COLO668 (cell line): ENCODE measurements around the gene CD37.
"Not testable (repeated sequence)": the region's sequence is repeated elsewhere in the genome, so short reads cannot be mapped to it uniquely, and the experiment has no call there.

Source experiments
- DNase-seq: peaks from one replicate; lab custom pipeline; 2025; ENCODE audit not compliant: unreplicated experiment; lab: John Stamatoyannopoulos, UW

Gene CD37

GRCh38 chr19:49373174-49373573, 38.0 kb downstream of the CD37 start:
- not testable (repeated sequence) for DNase-seq

DNA sequence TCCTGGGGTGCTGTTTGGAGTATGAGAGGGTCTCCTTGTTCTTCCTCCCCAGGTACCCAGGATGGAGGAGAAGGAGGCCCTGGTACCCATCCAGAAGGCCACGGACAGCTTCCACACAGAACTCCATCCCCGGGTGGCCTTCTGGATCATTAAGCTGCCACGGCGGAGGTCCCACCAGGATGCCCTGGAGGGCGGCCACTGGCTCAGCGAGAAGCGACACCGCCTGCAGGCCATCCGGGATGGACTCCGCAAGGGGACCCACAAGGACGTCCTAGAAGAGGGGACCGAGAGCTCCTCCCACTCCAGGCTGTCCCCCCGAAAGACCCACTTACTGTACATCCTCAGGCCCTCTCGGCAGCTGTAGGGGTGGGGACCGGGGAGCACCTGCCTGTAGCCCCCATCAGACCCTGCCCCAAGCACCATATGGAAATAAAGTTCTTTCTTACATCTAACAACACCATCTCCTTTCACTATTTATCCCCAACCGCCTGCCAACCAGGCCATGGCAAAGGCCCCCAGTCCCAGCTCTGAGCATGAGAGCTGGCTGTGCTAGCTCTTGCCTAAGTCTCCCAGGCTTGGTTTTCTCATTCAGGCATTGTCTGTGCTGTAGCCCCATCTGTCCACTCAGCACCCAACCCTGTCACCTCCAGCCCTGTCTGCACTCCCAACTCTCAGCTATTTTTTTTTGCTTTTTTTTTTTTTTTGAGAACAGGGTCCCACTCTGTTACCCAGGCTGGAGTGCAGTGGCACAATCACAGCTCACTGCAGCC, 39.6 kb downstream of the CD37 start:
- DNase-seq: no peak

GRCh38 chr19:49378512-49378911, 43.3 kb downstream of the CD37 start:
- DNase-seq: no peak

GRCh38 chr19:49380391-49380790, 45.2 kb downstream of the CD37 start:
- DNase-seq: no peak

DNA sequence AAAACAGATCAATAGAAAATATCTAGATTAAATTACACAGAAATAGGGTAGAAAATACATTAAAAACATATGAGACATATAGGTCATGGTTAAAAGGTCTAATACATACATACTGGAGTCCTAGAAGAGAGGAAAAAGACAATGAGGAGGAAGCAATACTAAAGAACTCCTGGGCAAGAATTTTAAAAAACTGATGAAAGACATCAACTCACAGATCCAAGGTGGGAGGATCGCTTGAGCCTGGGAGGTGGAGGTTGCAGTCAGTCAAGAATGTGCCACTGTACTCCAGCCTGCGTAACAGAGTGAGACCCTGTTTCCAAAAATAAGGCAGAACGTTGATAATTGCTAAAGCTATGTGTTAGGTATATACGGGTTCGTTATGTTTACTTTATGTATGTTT, 47.4 kb downstream of the CD37 start:
- DNase-seq: no peak

DNA sequence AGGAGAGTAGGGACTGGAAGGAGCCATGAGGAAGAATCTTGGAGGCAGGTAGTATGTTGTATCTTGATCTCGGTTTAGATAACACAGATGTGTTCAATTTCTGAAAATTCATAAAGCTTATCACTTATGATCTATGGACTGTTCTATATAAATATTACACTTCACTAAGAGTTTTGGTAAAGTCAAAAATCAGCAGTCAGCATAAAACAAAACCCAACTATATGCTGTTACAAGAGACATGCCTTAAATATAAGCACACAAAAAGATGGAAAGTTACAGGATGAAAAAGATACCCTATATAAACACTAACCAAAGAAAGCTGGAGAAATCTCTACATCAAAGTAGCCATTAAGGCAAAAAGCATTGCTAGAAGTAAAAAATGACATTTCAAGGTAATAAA, 48.4 kb downstream of the CD37 start:
- no peak for DNase-seq

- DNase-seq: no peak
Measured at GRCh38 chr19:49387936-49388372, 52.7 kb downstream of the CD37 start, which contains the start of gene KASH5. KASH5 (plus strand) TSS chr19:49388249; CDS start chr19:49390884, 2,635 bp downstream.

DNA sequence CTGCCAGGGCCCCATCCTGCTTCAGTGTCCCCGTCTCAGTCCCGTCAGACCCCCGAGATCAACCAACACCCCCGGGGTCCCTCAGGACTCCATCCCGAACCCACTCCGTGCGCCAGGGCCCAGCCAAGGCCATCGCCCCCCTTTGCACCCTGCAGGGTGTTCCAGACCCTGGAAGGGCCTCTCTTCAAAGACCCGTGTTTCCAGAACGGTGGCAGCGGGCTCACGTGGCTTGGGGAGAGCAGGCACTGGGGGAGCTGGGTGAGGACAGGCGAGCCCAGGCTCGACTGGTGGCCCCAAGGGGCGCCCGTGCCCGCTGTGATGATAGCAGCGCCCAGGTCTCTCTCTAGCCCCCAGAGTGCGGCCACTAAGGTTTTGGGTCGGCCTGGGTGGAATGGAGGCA, 54.2 kb downstream of the CD37 start:
- DNase-seq: no peak
